ENCODE measurements around the gene ZDHHC7. TPM values are rescaled to one million over a fixed set of nuclear protein-coding genes. Genes with fewer than 3 reads are reported as not detected.
A peak's percentile ranks its signal among the peaks of the same experiment; 100 is the strongest.

The ZDHHC7 gene
- total RNA-seq, 2 experiments from 2014 or later, result 30.5 to 33.7 TPM

- H3K4me1 Mint-ChIP-seq, result peaks cover 2% of the 10 kb centered on the region
- peaks cover 6% of the 10 kb centered on the region for H3K9me3 Mint-ChIP-seq
- POLR2A ChIA-PET, result interaction anchor here (0.5 kb wide), 1 partner anchor 15 kb away, joined by 4 read pairs; no protein-coding TSS in a partner anchor
- peak; percentile 84 for DNase-seq
- H3K27ac Mint-ChIP-seq, result no peak overlapping the region
- H3K36me3 Mint-ChIP-seq, result peaks cover 2% of the 10 kb centered on the region
- ATAC-seq (ENCODE audit: low read depth), result peak; percentile 92
- H3K4me3 Mint-ChIP-seq, result no peak overlapping the region
- H3K27me3 Mint-ChIP-seq, result no peaks in the 10 kb centered on the region
Observed at GRCh38 chr16:84970447-84971127, 40.7 kb downstream of the ZDHHC7 start.

- Mint-ChIP-seq H3K4me1 (peaks cover 2% of the 10 kb centered on the region), H3K36me3 (no peaks in the 10 kb centered on the region), H3K4me3 (no peak overlapping the region), H3K27ac (no peak overlapping the region), H3K9me3 (peaks cover 9% of the 10 kb centered on the region), H3K27me3 (peaks cover 6% of the 10 kb centered on the region)
- DNase-seq (no peak), ATAC-seq (ENCODE audit: low read depth) (no peak)
- POLR2A ChIA-PET, result no interaction called here
Observed at GRCh38 chr16:84967828-84968227, 43.5 kb downstream of the ZDHHC7 start.

GRCh38 chr16:84965428-84966415 lies 45.6 kb downstream of the ZDHHC7 start:
- H3K27ac Mint-ChIP-seq, result no peak overlapping the region
- H3K36me3 Mint-ChIP-seq, result no peaks in the 10 kb centered on the region
- peaks cover 2% of the 10 kb centered on the region for H3K4me1 Mint-ChIP-seq
- DNase-seq (no peak), ATAC-seq (ENCODE audit: low read depth) (no peak)
- H3K27me3 Mint-ChIP-seq, result peaks cover 7% of the 10 kb centered on the region
- H3K4me3 Mint-ChIP-seq, result no peak overlapping the region
- H3K9me3 Mint-ChIP-seq, result peaks cover 9% of the 10 kb centered on the region
- POLR2A ChIA-PET, result no interaction called here

GRCh38 chr16:84964386-84965128 lies 46.8 kb downstream of the ZDHHC7 start:
- POLR2A ChIA-PET, result no interaction called here
- Mint-ChIP-seq H3K4me1 (no peaks in the 10 kb centered on the region), H3K4me3 (no peak overlapping the region), H3K27ac (no peak overlapping the region), H3K36me3 (no peaks in the 10 kb centered on the region), H3K9me3 (peaks cover 9% of the 10 kb centered on the region), H3K27me3 (peaks cover 7% of the 10 kb centered on the region)
- DNase-seq (no peak), ATAC-seq (ENCODE audit: low read depth) (no peak)

GRCh38 chr16:84963066-84963465 lies 48.3 kb downstream of the ZDHHC7 start:
- POLR2A ChIA-PET, result interaction anchor here (0.7 kb wide), 1 partner anchor 88 kb away, joined by 3 read pairs; no protein-coding TSS in a partner anchor
- H3K27me3 Mint-ChIP-seq, result peaks cover 7% of the 10 kb centered on the region
- H3K36me3 Mint-ChIP-seq, result no peaks in the 10 kb centered on the region
- DNase-seq, result no peak
- no peak overlapping the region for H3K27ac Mint-ChIP-seq
- peaks cover 9% of the 10 kb centered on the region for H3K9me3 Mint-ChIP-seq
- no peaks in the 10 kb centered on the region for H3K4me1 Mint-ChIP-seq
- no peak for ATAC-seq (ENCODE audit: low read depth)
- no peak overlapping the region for H3K4me3 Mint-ChIP-seq

- Mint-ChIP-seq H3K27ac (no peak overlapping the region), H3K36me3 (no peaks in the 10 kb centered on the region), H3K4me1 (no peaks in the 10 kb centered on the region), H3K27me3 (peaks cover 8% of the 10 kb centered on the region), H3K4me3 (no peak overlapping the region), H3K9me3 (peaks cover 7% of the 10 kb centered on the region)
- ATAC-seq (ENCODE audit: low read depth) (no peak), DNase-seq (no peak)
- POLR2A ChIA-PET, result no interaction called here
Observed at GRCh38 chr16:84960942-84961341, 50.4 kb downstream of the ZDHHC7 start.

- ATAC-seq (ENCODE audit: low read depth) (no peak), DNase-seq (no peak)
- no peaks in the 10 kb centered on the region for H3K9me3 Mint-ChIP-seq
- no peak overlapping the region for H3K27ac Mint-ChIP-seq
- H3K4me3 Mint-ChIP-seq, result no peak overlapping the region
- H3K27me3 Mint-ChIP-seq, result peaks cover 8% of the 10 kb centered on the region
- POLR2A ChIA-PET, result no interaction called here
- H3K4me1 Mint-ChIP-seq, result no peaks in the 10 kb centered on the region
- H3K36me3 Mint-ChIP-seq, result no peaks in the 10 kb centered on the region
Observed at GRCh38 chr16:84959784-84960417, 51.4 kb downstream of the ZDHHC7 start.

GRCh38 chr16:84959045-84959576 lies 52.2 kb downstream of the ZDHHC7 start:
- Mint-ChIP-seq H3K4me3 (no peak overlapping the region), H3K9me3 (no peaks in the 10 kb centered on the region), H3K4me1 (no peaks in the 10 kb centered on the region), H3K27ac (no peak overlapping the region), H3K27me3 (peaks cover 8% of the 10 kb centered on the region), H3K36me3 (no peaks in the 10 kb centered on the region)
- POLR2A ChIA-PET, result no interaction called here
- DNase-seq, result no peak
- ATAC-seq (ENCODE audit: low read depth), result no peak

GRCh38 chr16:84957792-84958191 lies 53.5 kb downstream of the ZDHHC7 start:
- Mint-ChIP-seq H3K27me3 (peaks cover 2% of the 10 kb centered on the region), H3K4me1 (peaks cover 2% of the 10 kb centered on the region), H3K27ac (no peak overlapping the region), H3K4me3 (no peak overlapping the region), H3K36me3 (no peaks in the 10 kb centered on the region), H3K9me3 (no peaks in the 10 kb centered on the region)
- no peak for DNase-seq
- no peak for ATAC-seq (ENCODE audit: low read depth)
- POLR2A ChIA-PET, result no interaction called here

GRCh38 chr16:84957192-84957591 lies 54.1 kb downstream of the ZDHHC7 start:
- no peak for ATAC-seq (ENCODE audit: low read depth)
- no peaks in the 10 kb centered on the region for H3K9me3 Mint-ChIP-seq
- POLR2A ChIA-PET, result no interaction called here
- H3K4me3 Mint-ChIP-seq, result no peak overlapping the region
- H3K27me3 Mint-ChIP-seq, result peaks cover 2% of the 10 kb centered on the region
- H3K4me1 Mint-ChIP-seq, result peaks cover 4% of the 10 kb centered on the region
- no peak overlapping the region for H3K27ac Mint-ChIP-seq
- no peaks in the 10 kb centered on the region for H3K36me3 Mint-ChIP-seq
- no peak for DNase-seq

- H3K27ac Mint-ChIP-seq, result no peak overlapping the region
- no peaks in the 10 kb centered on the region for H3K36me3 Mint-ChIP-seq
- no peaks in the 10 kb centered on the region for H3K9me3 Mint-ChIP-seq
- peaks cover 2% of the 10 kb centered on the region for H3K27me3 Mint-ChIP-seq
- POLR2A ChIA-PET, result no interaction called here
- ATAC-seq (ENCODE audit: low read depth) (no peak), DNase-seq (no peak)
- H3K4me3 Mint-ChIP-seq, result no peak overlapping the region
- peaks cover 4% of the 10 kb centered on the region for H3K4me1 Mint-ChIP-seq
Observed at GRCh38 chr16:84955427-84955826, 55.9 kb downstream of the ZDHHC7 start.

GRCh38 chr16:84953190-84953746 lies 58.1 kb downstream of the ZDHHC7 start:
- POLR2A ChIA-PET, result no interaction called here
- H3K4me3 Mint-ChIP-seq, result no peak overlapping the region
- H3K27me3 Mint-ChIP-seq, result peaks cover 2% of the 10 kb centered on the region
- ATAC-seq (ENCODE audit: low read depth), result no peak
- no peaks in the 10 kb centered on the region for H3K9me3 Mint-ChIP-seq
- no peaks in the 10 kb centered on the region for H3K36me3 Mint-ChIP-seq
- H3K4me1 Mint-ChIP-seq, result peaks cover 6% of the 10 kb centered on the region
- no peak overlapping the region for H3K27ac Mint-ChIP-seq
- DNase-seq, result no peak
